ENCODE results near the gene C10orf90.

GRCh38 chr10:126647116-126647515 is 23.4 kb downstream of the C10orf90 start:
- TF ChIP-seq CTCF (IDR thresholded peaks at IDR 0.05) (no peak), POLR2A (IDR thresholded peaks at IDR 0.05) (no peak), POLR2AphosphoS5 (IDR thresholded peaks at IDR 0.05) (no peak), EP300 (IDR thresholded peaks at IDR 0.05) (no peak)

All from suprapubic skin (tissue), 4 donors.